GM19351 (cell line): Measurements from ENCODE around the gene C16orf74.

Experiments
- ATAC-seq: cut with Tn5 transposase; IDR thresholded peaks from one replicate; pipeline ENCODE4 v1.9.1; 2021; ENCODE audit warnings: mild to moderate bottlenecking, moderate library complexity; ENCODE audit not compliant: unreplicated experiment

The C16orf74 gene

GRCh38 chr16:85677383-85677967 lies 73.4 kb downstream of the C16orf74 start:
- no peak for ATAC-seq

DNA sequence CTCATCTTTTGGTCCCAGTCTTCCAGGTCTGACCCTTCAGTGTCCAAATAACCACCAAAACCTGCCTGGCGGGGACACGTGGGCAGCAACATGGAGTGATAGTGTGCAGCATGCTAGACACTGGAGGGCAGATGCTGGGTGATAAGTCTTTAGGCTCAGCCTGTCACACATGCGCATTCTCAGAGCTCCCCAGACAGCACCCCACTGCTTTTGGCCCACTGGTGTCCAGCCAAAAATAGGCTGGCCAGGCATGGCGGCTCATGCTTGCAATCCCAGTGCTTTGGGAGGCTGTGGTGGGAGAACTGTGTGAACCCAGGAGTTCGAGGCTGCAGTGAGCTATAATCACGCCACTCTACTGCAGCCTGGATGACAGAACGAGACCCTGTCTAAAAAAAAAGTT lies 74.4 kb downstream of the C16orf74 start:
- ATAC-seq, result no peak

- ATAC-seq, result no peak
Observed at GRCh38 chr16:85675251-85675874, 75.5 kb downstream of the C16orf74 start.

DNA sequence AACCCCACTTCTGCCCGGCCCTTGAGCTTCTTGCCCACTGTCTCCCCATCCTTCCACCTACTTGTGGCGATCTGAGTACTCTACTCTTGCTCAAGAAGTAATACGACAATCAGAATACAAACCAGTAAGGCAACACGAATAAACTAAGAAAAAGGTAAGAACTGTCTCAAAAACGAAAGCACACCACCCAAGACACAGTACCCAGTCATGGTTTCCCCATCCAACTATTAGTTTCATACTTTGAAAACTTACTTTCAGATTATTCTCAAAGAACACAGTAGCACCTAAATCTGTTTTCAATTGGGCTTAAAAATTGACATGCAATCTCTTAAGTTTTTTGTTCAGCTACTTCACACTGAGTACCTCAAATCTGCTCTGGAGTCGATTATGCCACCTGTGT lies 76.1 kb downstream of the C16orf74 start:
- no peak for ATAC-seq

GRCh38 chr16:85674418-85674755 lies 76.5 kb downstream of the C16orf74 start:
- no peak for ATAC-seq

GRCh38 chr16:85673529-85674417 lies 77.1 kb downstream of the C16orf74 start:
- ATAC-seq, result no peak

DNA sequence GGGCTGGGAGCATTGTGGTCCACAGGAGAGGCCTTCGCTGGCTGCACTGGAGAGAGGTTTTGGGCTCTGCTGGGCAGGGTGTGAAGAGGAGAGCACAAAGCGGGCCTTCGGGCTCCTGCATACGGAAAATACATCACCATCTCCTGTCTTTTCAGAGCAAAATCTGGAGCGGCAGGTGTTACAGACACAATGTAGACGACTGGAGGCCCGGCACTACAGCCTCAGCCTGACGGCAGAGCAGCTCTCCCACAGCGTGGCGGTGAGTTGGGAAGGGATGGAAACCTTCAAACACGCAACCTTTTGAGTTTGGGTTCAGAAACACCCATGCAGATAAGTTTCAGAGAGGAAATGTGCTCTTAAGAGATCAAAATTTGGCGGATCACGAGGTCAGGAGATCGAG lies 80.1 kb downstream of the C16orf74 start:
- no peak for ATAC-seq

DNA sequence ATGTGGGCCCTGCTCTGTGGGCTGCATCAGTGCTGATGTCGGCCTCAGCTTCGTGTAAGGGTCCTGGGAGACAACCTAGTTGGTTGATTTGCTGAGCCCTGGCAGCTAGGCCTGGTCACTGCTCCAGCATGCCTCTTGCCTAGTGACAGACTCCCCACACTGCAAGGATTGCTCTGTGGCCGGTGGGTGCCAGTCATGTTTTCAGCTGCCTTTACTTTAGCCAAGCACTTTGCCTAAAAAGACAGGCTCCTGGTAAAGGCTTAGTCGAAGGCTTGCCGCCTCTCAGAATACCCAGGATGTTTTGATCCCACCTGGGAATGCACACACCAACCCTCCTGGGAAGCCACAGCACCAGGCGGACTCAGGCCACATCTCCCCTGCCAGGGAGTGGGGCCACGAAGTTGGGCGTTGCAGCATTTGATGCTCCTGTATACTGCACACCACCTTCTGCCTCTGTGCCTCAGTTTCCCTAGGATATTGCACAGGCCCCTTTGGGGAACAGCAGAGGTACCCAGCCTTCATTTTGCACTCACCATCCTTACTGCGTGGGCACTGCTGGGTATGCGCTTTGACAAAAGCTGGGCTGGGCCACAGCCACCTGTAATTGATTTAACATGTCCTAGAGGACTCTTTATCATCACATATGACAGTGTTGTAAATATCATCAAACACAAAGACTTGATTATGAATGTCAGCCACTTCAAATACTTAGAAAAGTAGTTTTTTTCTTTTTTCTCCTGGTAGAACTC lies 82.0 kb downstream of the C16orf74 start:
- ATAC-seq, result no peak

- ATAC-seq, result no peak
Observed at GRCh38 chr16:85667841-85668413, 83.0 kb downstream of the C16orf74 start.

GRCh38 chr16:85667261-85667660 lies 83.6 kb downstream of the C16orf74 start:
- no peak for ATAC-seq

GRCh38 chr16:85665929-85666328 lies 85.0 kb downstream of the C16orf74 start:
- no peak for ATAC-seq

- ATAC-seq, result no peak
Observed at GRCh38 chr16:85665373-85665740, 85.5 kb downstream of the C16orf74 start.

DNA sequence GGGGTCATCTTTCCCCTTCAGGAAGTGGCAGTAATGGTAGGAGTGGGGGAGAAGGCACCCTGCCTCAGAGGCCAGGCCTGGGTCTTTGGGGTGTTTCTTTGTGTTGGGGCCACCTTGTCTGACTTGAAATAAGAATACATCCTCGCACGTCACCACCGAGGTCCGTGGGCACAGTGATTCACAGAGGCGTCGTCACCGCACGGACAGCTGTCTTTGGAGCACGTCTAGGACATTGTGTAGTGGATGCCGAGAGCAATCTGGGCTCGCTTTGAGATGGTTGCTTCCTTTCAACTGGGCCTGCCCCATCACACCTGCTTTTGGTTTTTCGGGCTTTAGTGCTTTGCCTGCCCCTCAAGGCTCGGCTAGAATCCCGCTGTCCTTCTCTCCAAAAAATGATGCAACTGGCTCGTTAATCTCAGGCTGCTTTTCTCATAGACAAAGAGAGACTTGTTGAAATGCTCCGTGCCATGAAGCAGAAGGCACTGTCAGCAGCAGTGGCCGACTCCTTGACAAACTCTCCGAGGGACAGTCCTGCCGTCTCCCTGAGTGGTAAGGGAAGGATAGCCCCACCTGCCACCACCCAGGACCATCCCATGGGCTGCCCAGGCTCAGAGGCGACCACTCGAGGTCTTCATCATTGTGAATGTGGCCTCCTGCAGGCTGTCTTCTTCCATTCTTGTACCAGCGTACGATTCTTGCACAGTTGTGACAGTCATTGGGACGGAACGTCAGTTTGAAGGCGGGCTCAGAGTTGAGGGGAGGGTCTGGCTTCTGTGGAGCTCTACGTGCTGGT lies 86.1 kb downstream of the C16orf74 start:
- no peak for ATAC-seq

GRCh38 chr16:85663891-85664321 lies 87.0 kb downstream of the C16orf74 start:
- no peak for ATAC-seq

DNA sequence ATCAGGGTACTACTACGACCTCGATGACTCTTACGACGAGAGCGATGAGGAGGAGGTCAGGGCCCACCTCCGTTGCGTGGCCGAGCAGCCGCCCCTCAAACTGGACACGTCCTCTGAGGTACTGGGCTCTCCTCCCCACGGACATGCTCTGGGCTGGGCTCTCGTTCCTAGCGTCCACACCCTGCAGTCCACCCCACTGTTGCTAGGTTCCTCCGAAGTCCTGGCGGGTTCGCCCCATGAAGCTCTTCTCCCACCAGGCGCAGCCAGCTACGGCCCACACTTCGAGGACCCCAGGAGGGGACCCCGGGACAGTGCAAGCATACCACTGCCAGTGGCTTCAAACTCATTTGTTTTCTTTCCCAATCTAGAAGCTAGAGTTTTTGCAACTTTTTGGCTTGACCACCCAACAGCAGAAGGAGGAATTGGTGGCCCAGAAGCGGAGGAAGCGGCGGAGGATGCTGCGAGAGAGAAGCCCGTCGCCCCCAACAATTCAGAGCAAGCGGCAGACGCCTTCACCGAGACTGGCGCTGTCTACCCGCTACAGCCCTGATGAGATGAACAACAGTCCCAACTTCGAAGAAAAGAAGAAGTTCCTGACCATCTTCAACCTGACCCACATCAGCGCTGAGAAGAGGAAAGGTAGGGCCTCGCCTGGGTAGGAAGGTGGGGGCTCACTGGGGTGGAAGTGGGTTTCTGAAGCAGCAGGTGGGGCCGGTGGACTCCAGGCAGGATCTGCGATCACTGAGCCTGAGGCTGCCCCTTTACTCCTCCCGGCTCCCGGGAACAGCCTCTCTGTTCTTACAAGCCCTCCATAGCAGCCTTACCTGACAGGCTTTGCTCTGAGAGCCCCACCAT lies 87.7 kb downstream of the C16orf74 start:
- ATAC-seq, result no peak

GRCh38 chr16:85662482-85662812 lies 88.4 kb downstream of the C16orf74 start:
- ATAC-seq, result no peak

- no peak for ATAC-seq
Observed at GRCh38 chr16:85661740-85662481, 89.0 kb downstream of the C16orf74 start.

DNA sequence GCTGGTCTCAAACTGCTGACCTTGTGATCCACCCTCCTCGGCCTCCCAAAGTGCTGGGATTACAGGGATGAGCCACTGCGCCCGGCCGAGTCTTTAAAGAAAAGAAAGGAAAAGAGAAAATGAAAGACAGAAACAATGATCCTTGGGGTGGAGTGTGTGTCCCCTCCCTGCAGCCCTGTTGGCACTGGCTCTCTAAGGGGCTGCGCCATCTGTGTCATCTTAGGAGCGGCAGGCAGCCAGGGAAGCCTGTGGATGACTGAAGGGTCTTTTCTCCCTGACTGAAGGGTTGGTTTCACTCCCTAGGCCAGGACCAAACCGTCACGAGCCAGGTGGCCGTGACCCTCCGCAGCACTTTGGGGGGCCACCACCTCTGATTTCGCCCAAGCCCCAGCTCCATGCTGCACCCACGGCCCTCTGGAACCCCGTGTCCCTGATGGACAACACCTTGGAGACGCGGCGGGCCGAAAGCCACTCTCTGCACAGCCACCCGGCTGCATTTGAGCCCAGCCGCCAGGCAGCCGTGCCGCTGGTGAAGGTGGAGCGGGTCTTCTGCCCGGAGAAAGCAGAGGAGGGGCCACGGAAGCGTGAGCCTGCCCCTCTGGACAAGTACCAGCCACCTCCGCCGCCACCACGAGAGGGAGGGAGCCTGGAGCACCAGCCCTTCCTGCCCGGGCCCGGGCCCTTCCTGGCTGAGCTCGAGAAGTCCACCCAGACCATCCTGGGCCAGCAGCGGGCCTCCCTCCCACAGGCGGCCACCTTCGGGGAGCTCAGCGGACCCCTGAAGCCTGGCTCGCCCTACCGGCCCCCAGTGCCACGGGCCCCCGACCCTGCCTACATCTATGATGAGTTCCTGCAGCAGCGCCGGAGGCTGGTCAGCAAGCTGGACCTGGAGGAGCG lies 89.8 kb downstream of the C16orf74 start:
- no peak for ATAC-seq
